Mesenchymal stem cell (in vitro differentiated cells and primary cell): ENCODE measurements around the gene GALNT1.

ENCODE experiments used
- DNase-seq: peaks from one replicate; pipeline ENCODE4 v3.0.0-alpha.2; 2013
- H2AFZ ChIP-seq: one replicate; pipeline ENCODE4 v1.6.1; 2013; ENCODE audit warnings: low read depth, mild to moderate bottlenecking, control low read depth, inconsistent platforms, low read length, moderate library complexity
- H2AK5ac ChIP-seq: 2 replicates; pipeline ENCODE4 v1.6.1; 2013; ENCODE audit warnings: low read length, moderate library complexity, mild to moderate bottlenecking, inconsistent platforms; ENCODE audit not compliant: severe bottlenecking
- H2BK120ac ChIP-seq: one replicate; pipeline ENCODE4 v1.6.1; 2013; ENCODE audit warnings: low read depth, mild to moderate bottlenecking, inconsistent platforms, low read length, moderate library complexity
- H2BK12ac ChIP-seq, 2 experiments: one replicate each; pipeline ENCODE4 v1.6.1; 2013; ENCODE audit warnings: inconsistent platforms in 2 of 2, low read length in 2 of 2, mild to moderate bottlenecking in 2 of 2, moderate library complexity in 2 of 2, control low read depth in 1 of 2
- H2BK15ac ChIP-seq: one replicate; pipeline ENCODE4 v1.6.1; 2013; ENCODE audit warnings: mild to moderate bottlenecking, low read depth, inconsistent platforms; ENCODE audit not compliant: poor library complexity, severe bottlenecking
- H2BK5ac ChIP-seq: 2 replicates; pipeline ENCODE4 v1.6.1; 2013; ENCODE audit warnings: low read depth, mild to moderate bottlenecking, low read length, control low read depth, inconsistent platforms; ENCODE audit not compliant: poor library complexity, severe bottlenecking
- H3K14ac ChIP-seq, 2 experiments: one replicate each; pipeline ENCODE4 v1.6.1; 2013; ENCODE audit warnings: inconsistent platforms in 2 of 2, low read length in 2 of 2, control low read depth in 1 of 2, mild to moderate bottlenecking in 1 of 2, moderate library complexity in 1 of 2
- H3K18ac ChIP-seq, 2 experiments: one replicate each; pipeline ENCODE4 v1.6.1; 2013; ENCODE audit warnings: inconsistent platforms in 2 of 2, low read length in 2 of 2, control low read depth in 1 of 2, low read depth in 1 of 2, mild to moderate bottlenecking in 1 of 2
- H3K23ac ChIP-seq, 2 experiments: one replicate each; pipeline ENCODE4 v1.6.1; 2013; ENCODE audit warnings: inconsistent platforms in 2 of 2, low read length in 2 of 2, mild to moderate bottlenecking in 2 of 2, moderate library complexity in 2 of 2, control low read depth in 1 of 2
- H3K27ac ChIP-seq: 2 replicates; pipeline ENCODE4 v1.5.1; 2013; ENCODE audit warnings: mild to moderate bottlenecking, moderate library complexity, low read length, control low read depth, inconsistent platforms; ENCODE audit not compliant: poor library complexity, severe bottlenecking
- H3K27me3 ChIP-seq, 2 experiments: 2 replicates each; pipeline versions ENCODE4 v1.6.1 to v1.7.0; 2013; ENCODE audit warnings: low read length in 2 of 2, mild to moderate bottlenecking in 2 of 2, moderate library complexity in 2 of 2, control low read depth in 1 of 2, inconsistent platforms in 1 of 2; ENCODE audit not compliant: control insufficient read depth in 1 of 2, insufficient read depth in 1 of 2
- H3K36me3 ChIP-seq, 2 experiments: 2 replicates each; pipeline versions ENCODE4 v1.6.1 to v1.7.0; 2013; ENCODE audit warnings: low read length in 2 of 2, control low read depth in 1 of 2, inconsistent platforms in 1 of 2, low read depth in 1 of 2, mild to moderate bottlenecking in 1 of 2; ENCODE audit not compliant: insufficient read depth in 2 of 2, control insufficient read depth in 1 of 2
- H3K4ac ChIP-seq, 2 experiments: one replicate each; pipeline ENCODE4 v1.6.1; 2013; ENCODE audit warnings: inconsistent platforms in 2 of 2, low read length in 2 of 2, mild to moderate bottlenecking in 2 of 2, moderate library complexity in 2 of 2, control low read depth in 1 of 2, low read depth in 1 of 2
- H3K4me1 ChIP-seq: 2 replicates; pipeline ENCODE4 v1.6.1; 2013; ENCODE audit warnings: low read depth, low read length, control low read depth; ENCODE audit not compliant: control insufficient read depth, insufficient read depth
- H3K4me2 ChIP-seq: 2 replicates; pipeline ENCODE4 v1.6.1; 2013; ENCODE audit warnings: low read length, mild to moderate bottlenecking, inconsistent platforms; ENCODE audit not compliant: poor library complexity, severe bottlenecking
- H3K4me3 ChIP-seq, 2 experiments: 2 replicates each; pipeline versions ENCODE4 v1.5.1 to v1.7.0; 2013; ENCODE audit warnings: low read length in 2 of 2, mild to moderate bottlenecking in 2 of 2, control low read depth in 1 of 2, low read depth in 1 of 2; ENCODE audit not compliant: insufficient read depth in 1 of 2
- H3K79me1 ChIP-seq: replicated peaks from 2 replicates; pipeline ENCODE4 v1.6.1; 2013; ENCODE audit warnings: mild to moderate bottlenecking, control low read depth, low read length, inconsistent platforms; ENCODE audit not compliant: poor library complexity, severe bottlenecking
- H3K9ac ChIP-seq: 2 replicates; pipeline ENCODE4 v1.7.0; 2013; ENCODE audit warnings: mild to moderate bottlenecking, low read length, moderate library complexity
- H3K9me3 ChIP-seq: 2 replicates; pipeline ENCODE4 v1.7.0; 2013; ENCODE audit warnings: mild to moderate bottlenecking, low read length; ENCODE audit not compliant: control insufficient read depth
- H4K8ac ChIP-seq: one replicate; pipeline ENCODE4 v1.6.1; 2013; ENCODE audit warnings: inconsistent platforms, mild to moderate bottlenecking, low read length, moderate library complexity
- H4K91ac ChIP-seq: one replicate; pipeline ENCODE4 v1.6.1; 2013; ENCODE audit warnings: mild to moderate bottlenecking, low read length, inconsistent platforms
- WGBS: methylation state at CpG from one replicate; pipeline ENCODE4 v1.1.7; 2013; ENCODE audit warnings: mixed read lengths; 5-methylcytosine and 5-hydroxymethylcytosine counted together

The GALNT1 gene

GRCh38 chr18:35577045-35577848 lies 4.3 kb upstream of the GALNT1 start:
- Histone ChIP-seq H3K14ac (no peak overlapping the region), H2BK15ac (no peak overlapping the region), H3K27me3 (no peaks in the 10 kb centered on the region), H4K91ac (no peak overlapping the region), H3K23ac (no peak overlapping the region), H2BK120ac (no peak overlapping the region), H3K4me2 (no peak overlapping the region), H2AFZ (no peak overlapping the region), H3K79me1 (peaks cover 5% of the 10 kb centered on the region), H3K4me3 (no peak overlapping the region), H3K36me3 (no peaks in the 10 kb centered on the region), H2BK12ac (no peak overlapping the region), H2AK5ac (peak overlapping the region; percentile 17), H3K9ac (no peak overlapping the region), H3K4ac (no peak overlapping the region), H4K8ac (no peak overlapping the region), H2BK5ac (no peak overlapping the region), H3K18ac (no peak overlapping the region), H3K4me1 (peaks cover 8% of the 10 kb centered on the region), H3K9me3 (no peaks in the 10 kb centered on the region), H3K27ac (peak overlapping the region; percentile 90)
- DNase-seq, result no peak
- 96% methylated on average over 4 of the region's 8 CpGs for WGBS

- Histone ChIP-seq H2BK15ac (no peak overlapping the region), H2BK12ac (no peak overlapping the region), H4K91ac (no peak overlapping the region), H2BK5ac (no peak overlapping the region), H3K79me1 (peaks cover 5% of the 10 kb centered on the region), H3K4me1 (peaks cover 8% of the 10 kb centered on the region), H3K36me3 (no peaks in the 10 kb centered on the region), H2AK5ac (peak overlapping the region; percentile 17), H3K27ac (no peak overlapping the region), H3K9me3 (no peaks in the 10 kb centered on the region), H3K4me3 (no peak overlapping the region), H3K9ac (no peak overlapping the region), H3K4me2 (no peak overlapping the region), H3K27me3 (no peaks in the 10 kb centered on the region), H2AFZ (no peak overlapping the region), H2BK120ac (no peak overlapping the region), H3K23ac (no peak overlapping the region), H3K4ac (no peak overlapping the region), H3K18ac (no peak overlapping the region), H4K8ac (no peak overlapping the region), H3K14ac (no peak overlapping the region)
- no peak for DNase-seq
- WGBS, result 85% methylated on average over 1 of the region's 1 CpG
Measured at GRCh38 chr18:35578481-35578880, 3.1 kb upstream of the GALNT1 start.

- DNase-seq, result no peak
- Histone ChIP-seq H3K79me1 (peaks cover 5% of the 10 kb centered on the region), H2BK5ac (no peak overlapping the region), H3K27ac (no peak overlapping the region), H3K14ac (no peak overlapping the region), H3K4me2 (no peak overlapping the region), H2BK15ac (no peak overlapping the region), H3K18ac (no peak overlapping the region), H3K36me3 (no peaks in the 10 kb centered on the region), H3K4ac (no peak overlapping the region), H2BK120ac (no peak overlapping the region), H4K91ac (no peak overlapping the region), H3K9ac (no peak overlapping the region), H3K4me3 (no peak overlapping the region), H2BK12ac (no peak overlapping the region), H2AFZ (no peak overlapping the region), H4K8ac (no peak overlapping the region), H3K23ac (no peak overlapping the region), H2AK5ac (no peak overlapping the region), H3K27me3 (no peaks in the 10 kb centered on the region), H3K4me1 (peaks cover 8% of the 10 kb centered on the region), H3K9me3 (no peaks in the 10 kb centered on the region)
- 89% methylated on average over 2 of the region's 4 CpGs for WGBS
Measured at GRCh38 chr18:35578936-35579335, 2.6 kb upstream of the GALNT1 start.

- no peaks in the 10 kb centered on the region for H3K27me3 ChIP-seq
- peak overlapping the region; percentile 86 for H3K4me2 ChIP-seq
- H4K8ac ChIP-seq, result peak overlapping the region; percentile 96
- peak overlapping the region; percentile 55 to 90 for H3K23ac ChIP-seq
- WGBS, result under 1% methylated on average over 32 of the region's 96 CpGs
- H3K27ac ChIP-seq, result peak overlapping the region; percentile 66
- peak overlapping the region; percentile 91 for H2BK15ac ChIP-seq
- peak; percentile 70 for DNase-seq
- peak overlapping the region; percentile 37 for H2AK5ac ChIP-seq
- peak overlapping the region; percentile 81 for H2AFZ ChIP-seq
- peak overlapping the region; percentile 87 to 93 for H3K18ac ChIP-seq
- H3K4me3 ChIP-seq, result peak overlapping the region; percentile 75 to 80
- peaks cover 7% of the 10 kb centered on the region for H3K79me1 ChIP-seq
- peak overlapping the region; percentile 80 for H4K91ac ChIP-seq
- peaks cover 0 to 6% of the 10 kb centered on the region in 2 experiments for H3K36me3 ChIP-seq
- H2BK12ac ChIP-seq, result peak overlapping the region; percentile 61 to 71
- peak overlapping the region; percentile 90 for H2BK120ac ChIP-seq
- peak overlapping the region; percentile 77 to 93 for H3K4ac ChIP-seq
- peak overlapping the region; percentile 87 for H3K9ac ChIP-seq
- no peaks in the 10 kb centered on the region for H3K9me3 ChIP-seq
- peak overlapping the region; percentile 99 for H2BK5ac ChIP-seq
- peaks cover 8% of the 10 kb centered on the region for H3K4me1 ChIP-seq
- peak overlapping the region in 1 of 2 experiments; percentile 82 for H3K14ac ChIP-seq
Measured at GRCh38 chr18:35580701-35581539, 620 bp upstream of the GALNT1 start.
